ENCODE measurements around the gene RDX.

GRCh38 chr11:110296226-110297075, at the start of gene RDX:
- TF ChIP-seq CTCF (IDR thresholded peaks at IDR 0.05; ENCODE audit: low read length): no peak
- no peak for TF ChIP-seq EZH2phosphoT487 (IDR thresholded peaks at IDR 0.05; ENCODE audit: low read length)
